Neural progenitor cell (in vitro differentiated cells): Measurements from ENCODE around the gene BCL2A1.

Source experiments
- CTCF ChIP-seq: fragments of 200-600 bp; sonication (generic); IDR thresholded peaks from 2 replicates; pipeline ENCODE4 v1.5.1; 2017; ENCODE audit warnings: antibody characterized with exemption, mild to moderate bottlenecking
- EZH2 ChIP-seq: fragments of 200-600 bp; sonication (generic); IDR thresholded peaks from 2 replicates; pipeline ENCODE4 v1.6.1; 2017; ENCODE audit warnings: antibody characterized with exemption, mild to moderate bottlenecking, moderate library complexity
- EZH2phosphoT487 ChIP-seq: fragments of 200-600 bp; sonication (generic); IDR thresholded peaks from 2 replicates; pipeline ENCODE4 v1.6.1; 2017; ENCODE audit warnings: antibody characterized with exemption

GRCh38 chr15:80010131-80010673 lies 39.2 kb upstream of the BCL2A1 start:
- TF ChIP-seq CTCF, result no peak
- no peak for TF ChIP-seq EZH2phosphoT487
- TF ChIP-seq EZH2, result no peak
